Tibial artery (tissue), 4 donors: ENCODE measurements around the gene GRM7.

Experiments used
- DNase-seq, 2 donors: peaks; one replicate each; pipeline ENCODE4 v3.0.0-alpha.2; 2019
- H3K27ac ChIP-seq, 2 donors: fragments of 200-600 bp; sonication (generic) in 1 of 2; 1 replicate in 1 of 2; 2 replicates in 1 of 2; pipeline ENCODE4 v1.5.1; 2018 to 2019; ENCODE audit warnings: mild to moderate bottlenecking in 1 of 2
- H3K27me3 ChIP-seq, 2 donors: fragments of 200-600 bp; sonication (generic) in 1 of 2; one replicate each; pipeline versions ENCODE4 v1.5.1 to v1.6.0; 2016 to 2019
- H3K36me3 ChIP-seq, 3 donors: fragments of 200-600 bp; sonication (generic) in 2 of 3; one replicate each; pipeline ENCODE4 v1.5.1; 2016 to 2019; ENCODE audit warnings: mild to moderate bottlenecking in 2 of 3
- H3K4me1 ChIP-seq, 4 donors: fragments of 200-600 bp; sonication (generic) in 2 of 4; 1 replicate in 3 of 4; 2 replicates in 1 of 4; pipeline ENCODE4 v1.5.1; 2016 to 2019
- H3K4me3 ChIP-seq, 2 donors: fragments of 200-600 bp; sonication (generic) in 1 of 2; 1 replicate in 1 of 2; 2 replicates in 1 of 2; pipeline ENCODE4 v1.5.1; 2018 to 2019; ENCODE audit warnings: mild to moderate bottlenecking in 2 of 2
- H3K9me3 ChIP-seq, 3 donors: fragments of 200-600 bp; sonication (generic) in 1 of 3; one replicate each; pipeline ENCODE4 v1.5.1; 2016 to 2019
- intact Hi-C: fragments of 100-400 bp; cut with DNase I; formaldehyde crosslinking; loops from one replicate; pipeline ENCODE4 v1.15.0; 2023; ENCODE audit warnings: low total_unique reads
- TF ChIP-seq, protein P1 (sequence below), 2 experiments: fragments of 200-600 bp in 1 of 2; fragments of 450-650 bp in 1 of 2; IDR thresholded peaks; one replicate each; pipeline ENCODE4 v1.5.1; 2017 to 2019; ENCODE audit warnings: antibody characterized with exemption in 2 of 2, mild to moderate bottlenecking in 1 of 2, moderate library complexity in 1 of 2

The GRM7 gene

GRCh38 chr3:7001370-7001769 is 140.5 kb downstream of the GRM7 start:
- Histone ChIP-seq H3K27me3 (no peaks in the 10 kb centered on the region), H3K27ac (no peak overlapping the region), H3K36me3 (no peaks in the 10 kb centered on the region), H3K4me3 (no peak overlapping the region), H3K9me3 (no peaks in the 10 kb centered on the region), H3K4me1 (no peaks in the 10 kb centered on the region)
- intact Hi-C loops, result no loop called here
- TF ChIP-seq, protein P1, sequence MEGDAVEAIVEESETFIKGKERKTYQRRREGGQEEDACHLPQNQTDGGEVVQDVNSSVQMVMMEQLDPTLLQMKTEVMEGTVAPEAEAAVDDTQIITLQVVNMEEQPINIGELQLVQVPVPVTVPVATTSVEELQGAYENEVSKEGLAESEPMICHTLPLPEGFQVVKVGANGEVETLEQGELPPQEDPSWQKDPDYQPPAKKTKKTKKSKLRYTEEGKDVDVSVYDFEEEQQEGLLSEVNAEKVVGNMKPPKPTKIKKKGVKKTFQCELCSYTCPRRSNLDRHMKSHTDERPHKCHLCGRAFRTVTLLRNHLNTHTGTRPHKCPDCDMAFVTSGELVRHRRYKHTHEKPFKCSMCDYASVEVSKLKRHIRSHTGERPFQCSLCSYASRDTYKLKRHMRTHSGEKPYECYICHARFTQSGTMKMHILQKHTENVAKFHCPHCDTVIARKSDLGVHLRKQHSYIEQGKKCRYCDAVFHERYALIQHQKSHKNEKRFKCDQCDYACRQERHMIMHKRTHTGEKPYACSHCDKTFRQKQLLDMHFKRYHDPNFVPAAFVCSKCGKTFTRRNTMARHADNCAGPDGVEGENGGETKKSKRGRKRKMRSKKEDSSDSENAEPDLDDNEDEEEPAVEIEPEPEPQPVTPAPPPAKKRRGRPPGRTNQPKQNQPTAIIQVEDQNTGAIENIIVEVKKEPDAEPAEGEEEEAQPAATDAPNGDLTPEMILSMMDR (IDR thresholded peaks at IDR 0.05), result no peak
- no peak for DNase-seq

DNA sequence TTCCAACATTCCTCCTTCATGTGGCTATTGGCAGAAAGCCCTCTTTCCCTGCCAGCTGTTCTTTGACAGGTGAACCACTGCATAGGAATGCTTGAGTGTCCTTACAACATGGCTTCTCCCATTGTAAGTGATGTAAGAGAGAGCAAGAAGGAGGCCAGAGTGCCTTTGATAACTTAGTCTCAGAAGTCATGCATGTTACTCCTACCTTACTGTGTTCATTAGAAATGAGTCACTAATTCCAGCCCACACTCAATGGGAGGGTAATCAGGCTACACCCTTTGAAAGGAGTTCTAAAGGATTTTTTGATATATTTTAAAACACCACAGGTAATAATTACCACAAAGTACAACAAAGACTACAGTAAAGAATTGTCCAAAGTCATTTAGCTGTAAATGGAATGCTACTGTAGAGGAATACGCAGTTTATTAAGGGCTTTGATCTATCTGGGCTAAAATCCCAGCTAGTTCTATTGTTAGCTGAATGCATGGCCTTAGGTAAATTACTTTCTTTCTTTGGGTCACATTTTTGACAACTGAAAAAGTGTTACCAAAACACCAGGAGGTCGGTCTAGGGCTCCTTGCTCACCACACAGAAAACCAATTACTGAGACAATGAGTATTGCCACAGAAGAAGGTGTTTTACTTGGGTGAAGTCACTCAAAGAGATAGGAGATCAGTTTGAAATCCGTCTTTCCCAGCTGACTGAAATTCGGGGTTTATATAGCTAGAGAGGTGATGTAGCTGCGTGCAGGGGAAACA is 154.9 kb downstream of the GRM7 start:
- Histone ChIP-seq H3K36me3 (no peaks in the 10 kb centered on the region), H3K27me3 (no peaks in the 10 kb centered on the region), H3K27ac (no peak overlapping the region), H3K4me1 (no peaks in the 10 kb centered on the region), H3K4me3 (no peak overlapping the region), H3K9me3 (peaks cover 0 to 5% (median 0%) of the 10 kb centered on the region in 3 donors)
- TF ChIP-seq, protein P1 (IDR thresholded peaks at IDR 0.05), result no peak
- no peak for DNase-seq
- intact Hi-C loops, result no loop called here

DNA sequence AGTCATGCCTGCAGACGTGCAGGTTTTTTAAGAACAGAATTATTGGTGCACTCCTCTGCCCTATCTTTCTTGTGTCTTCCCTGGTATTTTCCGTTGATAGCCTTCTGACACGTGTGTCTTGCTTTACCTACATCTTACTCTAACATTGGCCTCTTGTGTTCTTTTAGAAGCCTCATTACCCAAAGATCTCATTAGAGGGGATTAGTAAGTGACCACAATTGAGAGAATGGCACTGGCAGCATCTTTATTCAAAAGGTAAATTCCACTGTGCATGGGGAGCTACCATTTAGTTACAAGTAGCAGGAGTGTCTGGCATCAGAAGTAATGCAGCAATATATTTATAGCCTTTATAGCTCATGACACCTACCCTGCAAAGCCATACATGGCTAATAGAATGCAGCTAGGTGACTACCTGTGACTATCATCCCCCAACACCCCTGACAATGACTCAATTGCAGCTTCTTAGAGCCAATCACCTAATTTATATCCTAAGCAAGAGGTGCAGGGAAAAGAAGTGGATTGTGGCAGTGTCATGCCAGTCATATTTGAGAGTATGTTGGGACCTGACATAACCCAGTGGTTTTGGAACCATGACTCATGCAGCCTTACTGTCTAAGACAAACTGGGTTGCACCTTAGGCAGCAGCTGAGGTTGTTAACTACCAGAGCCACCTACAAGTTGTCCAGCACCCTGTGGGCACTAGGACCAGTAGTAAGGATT is 164.8 kb downstream of the GRM7 start:
- H3K36me3 ChIP-seq, result no peaks in the 10 kb centered on the region
- TF ChIP-seq, protein P1 (IDR thresholded peaks at IDR 0.05), result no peak
- H3K27ac ChIP-seq, result no peak overlapping the region
- H3K27me3 ChIP-seq, result no peaks in the 10 kb centered on the region
- H3K4me3 ChIP-seq, result no peak overlapping the region
- intact Hi-C loops, result no loop called here
- no peak for DNase-seq
- H3K4me1 ChIP-seq, result no peaks in the 10 kb centered on the region
- H3K9me3 ChIP-seq, result no peaks in the 10 kb centered on the region

GRCh38 chr3:7029562-7029961 is 168.6 kb downstream of the GRM7 start:
- Histone ChIP-seq H3K4me1 (no peaks in the 10 kb centered on the region), H3K27me3 (no peaks in the 10 kb centered on the region), H3K4me3 (no peak overlapping the region), H3K27ac (no peak overlapping the region), H3K9me3 (peaks cover 0 to 2% (median 0%) of the 10 kb centered on the region in 3 donors), H3K36me3 (no peaks in the 10 kb centered on the region)
- no peak for DNase-seq
- intact Hi-C loops, result no loop called here
- TF ChIP-seq, protein P1 (IDR thresholded peaks at IDR 0.05), result no peak

- no peaks in the 10 kb centered on the region for H3K36me3 ChIP-seq
- no peaks in the 10 kb centered on the region for H3K4me1 ChIP-seq
- TF ChIP-seq, protein P1 (IDR thresholded peaks at IDR 0.05), result no peak
- H3K27me3 ChIP-seq, result no peaks in the 10 kb centered on the region
- H3K9me3 ChIP-seq, result peaks cover 0 to 3% (median 0%) of the 10 kb centered on the region in 3 donors
- no peak overlapping the region for H3K4me3 ChIP-seq
- intact Hi-C loops, result no loop called here
- H3K27ac ChIP-seq, result no peak overlapping the region
- no peak for DNase-seq
Observed at GRCh38 chr3:7038394-7038793, 177.5 kb downstream of the GRM7 start.
